HG02943 (cell line): Measurements from ENCODE around the gene BRWD1.
"Not testable (repeated sequence)": the region's sequence is repeated elsewhere in the genome, so short reads cannot be mapped to it uniquely, and the experiment has no call there.

Experiments used
- ATAC-seq: cut with Tn5 transposase; IDR thresholded peaks from one replicate; pipeline ENCODE4 v1.9.1; 2021; ENCODE audit warnings: mild to moderate bottlenecking, low read depth, moderate library complexity; ENCODE audit not compliant: unreplicated experiment

BRWD1 gene

GRCh38 chr21:39296891-39297290, 16.5 kb downstream of the BRWD1 start:
- no peak for ATAC-seq

- no peak for ATAC-seq
Measured at GRCh38 chr21:39288987-39289386, 24.4 kb downstream of the BRWD1 start.

- ATAC-seq: no peak
Measured at GRCh38 chr21:39282911-39283310, 30.5 kb downstream of the BRWD1 start.

GRCh38 chr21:39281853-39282252, 31.6 kb downstream of the BRWD1 start:
- no peak for ATAC-seq

GRCh38 chr21:39281207-39281606, 32.2 kb downstream of the BRWD1 start:
- ATAC-seq: no peak

- no peak for ATAC-seq
Measured at GRCh38 chr21:39269620-39270019, 43.8 kb downstream of the BRWD1 start.

GRCh38 chr21:39265603-39266002, 47.8 kb downstream of the BRWD1 start:
- no peak for ATAC-seq

- ATAC-seq: no peak
Measured at GRCh38 chr21:39263372-39263771, 50.1 kb downstream of the BRWD1 start.

- no peak for ATAC-seq
Measured at GRCh38 chr21:39258207-39258606, 55.2 kb downstream of the BRWD1 start.

GRCh38 chr21:39251326-39251725, 62.1 kb downstream of the BRWD1 start:
- ATAC-seq: no peak

GRCh38 chr21:39238275-39238674, 75.2 kb downstream of the BRWD1 start:
- no peak for ATAC-seq

GRCh38 chr21:39232861-39233291, 80.6 kb downstream of the BRWD1 start:
- ATAC-seq: no peak

- no peak for ATAC-seq
Measured at GRCh38 chr21:39224930-39225329, 88.5 kb downstream of the BRWD1 start.

GRCh38 chr21:39221997-39222486, 91.4 kb downstream of the BRWD1 start:
- ATAC-seq: no peak

- no peak for ATAC-seq
Measured at GRCh38 chr21:39221282-39221996, 92.0 kb downstream of the BRWD1 start.

GRCh38 chr21:39220875-39221274, 92.6 kb downstream of the BRWD1 start:
- not testable (repeated sequence) for ATAC-seq

- no peak for ATAC-seq
Measured at GRCh38 chr21:39220150-39220549, 93.3 kb downstream of the BRWD1 start.

GRCh38 chr21:39218082-39218409, 95.4 kb downstream of the BRWD1 start:
- ATAC-seq: no peak

- no peak for ATAC-seq
Measured at GRCh38 chr21:39217356-39218081, 95.9 kb downstream of the BRWD1 start.

GRCh38 chr21:39216290-39216689, 97.1 kb downstream of the BRWD1 start:
- ATAC-seq: no peak

- no peak for ATAC-seq
Measured at GRCh38 chr21:39215078-39215477, 98.4 kb downstream of the BRWD1 start.

- no peak for ATAC-seq
Measured at GRCh38 chr21:39209334-39209688, 104.1 kb downstream of the BRWD1 start.
